NB4 (cell line): Measurements from ENCODE around the gene KARS1.

Experiments
- DNase-seq: peaks from one replicate; pipeline ENCODE4 v3.0.0; 2010; ENCODE audit warnings: low read depth
- H3K4me3 ChIP-seq: one replicate; pipeline ENCODE4 v1.5.1; 2011; ENCODE audit warnings: mild to moderate bottlenecking, low read depth, low read length, moderate library complexity
- MYC ChIP-seq: IDR thresholded peaks from 2 replicates; pipeline ENCODE4 v1.6.1; 2011; ENCODE audit warnings: low read depth, low read length
- POLR2A ChIP-seq: IDR thresholded peaks from 2 replicates; pipeline ENCODE4 v1.6.1; 2011; ENCODE audit warnings: mild to moderate bottlenecking; ENCODE audit not compliant: insufficient read length; ENCODE audit errors: extremely low read depth
- TF ChIP-seq, protein P1 (sequence below): IDR thresholded peaks from 2 replicates; pipeline ENCODE4 v1.6.1; 2011; ENCODE audit warnings: low read depth, low read length
- TF ChIP-seq, protein P2 (sequence below): IDR thresholded peaks from one replicate; pipeline ENCODE4 v1.5.1; 2012; ENCODE audit warnings: low read depth, low read length

KARS1 gene

GRCh38 chr16:75617121-75617520 is 30.3 kb downstream of the KARS1 start:
- no peak overlapping the region for H3K4me3 ChIP-seq
- no peak for DNase-seq
- no peak for TF ChIP-seq MYC
- TF ChIP-seq, protein P1, sequence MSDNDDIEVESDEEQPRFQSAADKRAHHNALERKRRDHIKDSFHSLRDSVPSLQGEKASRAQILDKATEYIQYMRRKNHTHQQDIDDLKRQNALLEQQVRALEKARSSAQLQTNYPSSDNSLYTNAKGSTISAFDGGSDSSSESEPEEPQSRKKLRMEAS = no peak
- TF ChIP-seq POLR2A = no peak
- TF ChIP-seq, protein P2, sequence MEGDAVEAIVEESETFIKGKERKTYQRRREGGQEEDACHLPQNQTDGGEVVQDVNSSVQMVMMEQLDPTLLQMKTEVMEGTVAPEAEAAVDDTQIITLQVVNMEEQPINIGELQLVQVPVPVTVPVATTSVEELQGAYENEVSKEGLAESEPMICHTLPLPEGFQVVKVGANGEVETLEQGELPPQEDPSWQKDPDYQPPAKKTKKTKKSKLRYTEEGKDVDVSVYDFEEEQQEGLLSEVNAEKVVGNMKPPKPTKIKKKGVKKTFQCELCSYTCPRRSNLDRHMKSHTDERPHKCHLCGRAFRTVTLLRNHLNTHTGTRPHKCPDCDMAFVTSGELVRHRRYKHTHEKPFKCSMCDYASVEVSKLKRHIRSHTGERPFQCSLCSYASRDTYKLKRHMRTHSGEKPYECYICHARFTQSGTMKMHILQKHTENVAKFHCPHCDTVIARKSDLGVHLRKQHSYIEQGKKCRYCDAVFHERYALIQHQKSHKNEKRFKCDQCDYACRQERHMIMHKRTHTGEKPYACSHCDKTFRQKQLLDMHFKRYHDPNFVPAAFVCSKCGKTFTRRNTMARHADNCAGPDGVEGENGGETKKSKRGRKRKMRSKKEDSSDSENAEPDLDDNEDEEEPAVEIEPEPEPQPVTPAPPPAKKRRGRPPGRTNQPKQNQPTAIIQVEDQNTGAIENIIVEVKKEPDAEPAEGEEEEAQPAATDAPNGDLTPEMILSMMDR = no peak

DNA sequence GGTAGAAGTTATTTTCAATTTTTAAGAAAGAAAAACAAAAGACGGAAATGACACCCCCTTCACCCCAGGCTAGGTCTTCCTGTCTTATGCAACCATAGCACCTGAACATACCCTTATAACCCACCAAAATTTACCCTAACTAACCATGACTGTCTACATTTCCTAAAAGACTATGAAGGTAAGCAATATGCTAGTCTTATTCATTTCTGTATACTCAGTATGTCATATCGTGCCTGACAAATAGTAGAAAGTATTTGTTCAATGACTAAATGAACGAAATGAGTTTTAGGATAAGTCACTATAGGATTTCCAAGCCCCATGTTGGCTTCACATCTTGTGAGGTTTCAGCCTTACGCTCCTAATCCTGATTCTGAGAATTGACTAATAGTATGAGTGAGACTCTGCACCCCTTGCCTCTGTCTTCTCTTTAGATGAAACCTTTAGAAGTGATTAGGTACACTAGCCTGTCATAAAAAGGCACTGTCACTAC is 30.9 kb downstream of the KARS1 start:
- DNase-seq = no peak
- TF ChIP-seq POLR2A (no peak), MYC (no peak)
- TF ChIP-seq, protein P2 = no peak
- TF ChIP-seq, protein P1 = no peak
- no peak overlapping the region for H3K4me3 ChIP-seq

GRCh38 chr16:75615619-75616018 is 31.8 kb downstream of the KARS1 start:
- DNase-seq = no peak
- H3K4me3 ChIP-seq = no peak overlapping the region
- TF ChIP-seq, protein P2 = no peak
- TF ChIP-seq MYC (no peak), POLR2A (no peak)
- TF ChIP-seq, protein P1 = no peak

DNA sequence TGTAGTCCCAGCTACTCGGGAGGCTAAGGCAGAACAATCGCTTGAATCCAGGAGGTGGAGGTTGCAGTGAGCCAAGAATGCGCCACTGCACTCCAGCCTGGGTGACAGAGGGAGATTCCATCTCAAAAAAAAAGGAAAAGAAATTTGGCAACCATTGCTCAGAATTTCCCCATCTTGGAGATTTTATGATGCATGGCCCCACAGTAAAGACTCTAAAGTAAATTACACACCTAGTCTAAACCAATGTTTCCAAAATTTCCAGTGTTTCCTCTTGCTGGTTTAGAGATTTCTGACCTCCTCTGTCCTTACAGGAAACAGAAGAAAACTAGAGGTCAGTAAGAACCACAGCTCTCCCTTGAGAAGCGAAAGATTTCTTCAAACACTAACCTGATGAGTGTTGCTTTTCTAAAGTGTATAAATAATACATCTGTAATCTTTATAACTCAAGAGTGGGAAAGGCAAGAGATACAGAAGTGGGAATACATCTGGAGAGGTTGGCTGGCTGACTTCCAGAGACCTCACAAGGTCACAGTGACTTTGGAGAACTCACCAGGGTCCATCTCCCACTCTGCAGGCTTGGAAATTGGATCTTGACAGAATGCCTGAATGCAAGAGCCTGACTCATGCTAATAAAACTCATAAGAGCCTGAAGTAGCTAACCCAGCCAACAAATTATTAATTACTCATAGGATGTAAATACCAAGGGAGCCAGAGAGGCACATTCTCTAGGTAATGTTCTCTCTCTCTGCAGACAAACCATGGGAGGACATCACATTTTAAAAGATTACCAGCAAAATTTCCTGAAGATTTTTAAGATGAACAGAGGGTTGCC is 33.2 kb downstream of the KARS1 start:
- no peak for TF ChIP-seq POLR2A
- TF ChIP-seq, protein P2 = no peak
- no peak for TF ChIP-seq MYC
- TF ChIP-seq, protein P1 = no peak
- DNase-seq = no peak
- no peak overlapping the region for H3K4me3 ChIP-seq

GRCh38 chr16:75606507-75606906 is 41.0 kb downstream of the KARS1 start:
- H3K4me3 ChIP-seq = no peak overlapping the region
- TF ChIP-seq POLR2A (no peak), MYC (no peak)
- TF ChIP-seq, protein P1 = no peak
- TF ChIP-seq, protein P2 = no peak
- no peak for DNase-seq
